ENCODE data around the gene NRN1. TPM values are rescaled to one million over a fixed set of nuclear protein-coding genes. Genes with fewer than 3 reads are reported as not detected.

The NRN1 gene
- total RNA-seq, 2 donors from 2014 or later, result 1.1 TPM

- TF ChIP-seq POLR2AphosphoS5 (IDR thresholded peaks at IDR 0.05) (no peak), POLR2A (IDR thresholded peaks at IDR 0.05) (no peak)
- TF ChIP-seq, protein P1, sequence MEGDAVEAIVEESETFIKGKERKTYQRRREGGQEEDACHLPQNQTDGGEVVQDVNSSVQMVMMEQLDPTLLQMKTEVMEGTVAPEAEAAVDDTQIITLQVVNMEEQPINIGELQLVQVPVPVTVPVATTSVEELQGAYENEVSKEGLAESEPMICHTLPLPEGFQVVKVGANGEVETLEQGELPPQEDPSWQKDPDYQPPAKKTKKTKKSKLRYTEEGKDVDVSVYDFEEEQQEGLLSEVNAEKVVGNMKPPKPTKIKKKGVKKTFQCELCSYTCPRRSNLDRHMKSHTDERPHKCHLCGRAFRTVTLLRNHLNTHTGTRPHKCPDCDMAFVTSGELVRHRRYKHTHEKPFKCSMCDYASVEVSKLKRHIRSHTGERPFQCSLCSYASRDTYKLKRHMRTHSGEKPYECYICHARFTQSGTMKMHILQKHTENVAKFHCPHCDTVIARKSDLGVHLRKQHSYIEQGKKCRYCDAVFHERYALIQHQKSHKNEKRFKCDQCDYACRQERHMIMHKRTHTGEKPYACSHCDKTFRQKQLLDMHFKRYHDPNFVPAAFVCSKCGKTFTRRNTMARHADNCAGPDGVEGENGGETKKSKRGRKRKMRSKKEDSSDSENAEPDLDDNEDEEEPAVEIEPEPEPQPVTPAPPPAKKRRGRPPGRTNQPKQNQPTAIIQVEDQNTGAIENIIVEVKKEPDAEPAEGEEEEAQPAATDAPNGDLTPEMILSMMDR (IDR thresholded peaks at IDR 0.05), result no peak
- H3K9me3 ChIP-seq, result no peaks in the 10 kb centered on the region
- intact Hi-C loops (cut with DNase I), result no loop called here
- DNase-seq (ENCODE audit: low spot score), result no peak
- WGBS, result 83% methylated on average over 1 of the region's 1 CpG
- no peaks in the 10 kb centered on the region for H3K36me3 ChIP-seq
- H3K4me1 ChIP-seq (replicated peaks), result no peaks in the 10 kb centered on the region
- no peaks in the 10 kb centered on the region for H3K27me3 ChIP-seq (replicated peaks; ENCODE audit: insufficient read depth)
- H3K27ac ChIP-seq, result no peak overlapping the region
- no peak overlapping the region for H3K4me3 ChIP-seq
Measured at GRCh38 chr6:5967594-5967993, 39.1 kb downstream of the NRN1 start.

DNA sequence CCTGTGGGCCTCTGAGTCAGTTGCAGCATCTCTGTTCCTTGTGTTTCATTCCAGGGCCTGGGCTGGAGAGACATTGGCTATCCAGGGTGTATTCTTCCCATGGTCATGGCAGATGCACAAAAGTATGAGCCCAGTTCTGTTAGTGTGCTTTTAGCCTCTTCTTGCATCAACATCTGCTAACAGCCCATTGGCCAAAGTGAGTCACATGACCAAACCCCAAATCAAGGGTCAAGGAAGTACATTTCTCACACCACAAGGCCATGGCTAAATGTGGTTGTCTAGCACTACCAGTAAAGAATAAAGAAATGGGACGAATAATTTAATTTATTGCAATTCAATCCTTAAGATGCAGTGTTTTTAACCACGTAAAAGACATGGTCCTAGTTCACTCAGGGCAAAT, 43.9 kb downstream of the NRN1 start:
- H3K36me3 ChIP-seq, result no peaks in the 10 kb centered on the region
- no peaks in the 10 kb centered on the region for H3K27me3 ChIP-seq (replicated peaks; ENCODE audit: insufficient read depth)
- H3K9me3 ChIP-seq, result no peaks in the 10 kb centered on the region
- H3K27ac ChIP-seq, result no peak overlapping the region
- no peak overlapping the region for H3K4me3 ChIP-seq
- TF ChIP-seq, protein P1 (IDR thresholded peaks at IDR 0.05), result no peak
- TF ChIP-seq POLR2A (IDR thresholded peaks at IDR 0.05), result no peak
- no peak for DNase-seq (ENCODE audit: low spot score)
- H3K4me1 ChIP-seq (replicated peaks), result no peaks in the 10 kb centered on the region
- 91% methylated on average over 2 of the region's 2 CpGs for WGBS
- intact Hi-C loops (cut with DNase I), result no loop called here

- 86% methylated on average over 2 of the region's 2 CpGs for WGBS
- TF ChIP-seq, protein P1 (IDR thresholded peaks at IDR 0.05), result no peak
- TF ChIP-seq POLR2AphosphoS5 (IDR thresholded peaks at IDR 0.05), result no peak
- TF ChIP-seq POLR2A (IDR thresholded peaks at IDR 0.05), result no peak
Measured at GRCh38 chr6:5961836-5962235, 44.9 kb downstream of the NRN1 start.

DNA sequence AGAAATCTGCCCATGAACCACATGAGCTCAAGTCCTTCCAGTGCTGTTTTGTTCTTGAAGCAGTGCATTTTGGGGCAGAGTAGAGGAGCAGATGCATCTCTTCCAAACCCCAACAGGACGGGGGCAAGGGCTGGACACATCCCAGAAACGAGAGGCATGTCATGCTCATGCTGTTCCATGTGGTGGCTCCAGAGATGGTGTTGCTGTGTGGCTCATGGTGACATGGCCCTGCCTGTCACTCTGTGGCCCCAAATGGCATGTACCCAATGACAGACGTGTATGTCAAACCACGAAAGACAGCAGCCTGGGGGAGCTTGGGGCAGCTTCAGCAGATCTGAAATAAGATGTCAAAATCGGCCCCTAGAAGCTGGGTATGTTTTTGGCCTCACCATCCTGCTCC, 46.3 kb downstream of the NRN1 start:
- no peaks in the 10 kb centered on the region for H3K4me1 ChIP-seq (replicated peaks)
- H3K27ac ChIP-seq, result no peak overlapping the region
- no peak for DNase-seq (ENCODE audit: low spot score)
- 84% methylated on average over 5 of the region's 5 CpGs for WGBS
- TF ChIP-seq POLR2A (IDR thresholded peaks at IDR 0.05) (no peak), POLR2AphosphoS5 (IDR thresholded peaks at IDR 0.05) (no peak)
- TF ChIP-seq, protein P1 (IDR thresholded peaks at IDR 0.05), result no peak
- no peak overlapping the region for H3K4me3 ChIP-seq
- intact Hi-C loops (cut with DNase I), result no loop called here
- H3K36me3 ChIP-seq, result no peaks in the 10 kb centered on the region
- no peaks in the 10 kb centered on the region for H3K27me3 ChIP-seq (replicated peaks; ENCODE audit: insufficient read depth)
- no peaks in the 10 kb centered on the region for H3K9me3 ChIP-seq

More at GRCh38 chr6:5961836-5962235, 44.9 kb downstream of the NRN1 start:
- H3K36me3 ChIP-seq, result no peaks in the 10 kb centered on the region
- H3K4me1 ChIP-seq (replicated peaks), result no peaks in the 10 kb centered on the region
- H3K9me3 ChIP-seq, result no peaks in the 10 kb centered on the region
- H3K27ac ChIP-seq, result no peak overlapping the region
- no peak for DNase-seq (ENCODE audit: low spot score)
- intact Hi-C loops (cut with DNase I), result no loop called here
- no peaks in the 10 kb centered on the region for H3K27me3 ChIP-seq (replicated peaks; ENCODE audit: insufficient read depth)
- no peak overlapping the region for H3K4me3 ChIP-seq

DNA sequence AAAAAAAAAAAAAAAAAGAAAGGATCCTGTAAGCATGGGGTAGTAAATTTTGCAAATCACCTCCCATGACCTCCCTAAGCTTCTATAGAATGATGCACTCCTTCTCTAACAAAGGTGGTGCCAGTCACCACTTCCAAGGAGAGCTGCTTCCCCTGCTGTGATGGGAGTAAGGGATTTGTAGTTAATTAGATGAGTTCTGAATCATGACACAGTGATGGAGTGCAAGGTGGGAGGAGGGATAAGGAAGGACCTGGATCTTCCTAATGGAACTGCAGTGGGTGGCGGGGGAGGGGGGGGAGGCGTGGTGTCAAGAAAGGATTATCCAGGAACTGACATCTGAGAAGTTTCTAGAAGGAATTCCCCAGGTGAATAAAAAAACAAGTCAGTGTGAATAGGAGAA, 47.8 kb downstream of the NRN1 start:
- DNase-seq (ENCODE audit: low spot score), result no peak
- Histone ChIP-seq H3K9me3 (no peaks in the 10 kb centered on the region), H3K4me1 (replicated peaks) (no peaks in the 10 kb centered on the region), H3K27ac (no peak overlapping the region), H3K36me3 (no peaks in the 10 kb centered on the region), H3K27me3 (replicated peaks; ENCODE audit: insufficient read depth) (no peaks in the 10 kb centered on the region), H3K4me3 (no peak overlapping the region)
- intact Hi-C loops (cut with DNase I), result no loop called here
- TF ChIP-seq POLR2A (IDR thresholded peaks at IDR 0.05) (no peak), POLR2AphosphoS5 (IDR thresholded peaks at IDR 0.05) (no peak)
- TF ChIP-seq, protein P1 (IDR thresholded peaks at IDR 0.05), result no peak
- WGBS, result 85% methylated on average over 2 of the region's 2 CpGs

Measured in prostate gland (tissue), 2 donors.